Spleen (tissue), 11 donors: ENCODE measurements around the gene BRF1. TPM values are rescaled to one million over a fixed set of nuclear protein-coding genes. Genes with fewer than 3 reads are reported as not detected.
"Not testable (repeated sequence)": the region's sequence is repeated elsewhere in the genome, so short reads cannot be mapped to it uniquely, and the experiment has no call there.

Source experiments
- DNase-seq: peaks from one replicate; pipeline ENCODE4 v3.0.0-alpha.2; 2020
- H3K27ac ChIP-seq, 8 donors: fragments of 200-600 bp; sonication (generic) in 7 of 8; 1 replicate in 4 of 8; 2 replicates in 4 of 8; pipeline versions ENCODE4 v1.5.0 to v1.8.0; 2016 to 2021; ENCODE audit warnings: inconsistent platforms in 4 of 8, mild to moderate bottlenecking in 4 of 8, moderate library complexity in 1 of 8
- H3K27me3 ChIP-seq, 7 donors: fragments of 200-600 bp; sonication (generic) in 6 of 7; replicated peaks in 1 of 7; 1 replicate in 4 of 7; 2 replicates in 3 of 7; pipeline versions ENCODE4 v1.5.0 to v1.8.0; 2016 to 2021; ENCODE audit warnings: inconsistent platforms in 3 of 7, mild to moderate bottlenecking in 1 of 7
- H3K36me3 ChIP-seq, 6 donors: fragments of 200-600 bp; sonication (generic) in 5 of 6; 1 replicate in 4 of 6; 2 replicates in 2 of 6; pipeline versions ENCODE4 v1.5.0 to v1.8.0; 2016 to 2021; ENCODE audit warnings: inconsistent platforms in 2 of 6
- H3K4me1 ChIP-seq, 6 donors: fragments of 200-600 bp; sonication (generic) in 5 of 6; 1 replicate in 3 of 6; 2 replicates in 3 of 6; pipeline versions ENCODE4 v1.5.0 to v1.8.0; 2016 to 2021; ENCODE audit warnings: inconsistent platforms in 3 of 6
- H3K4me3 ChIP-seq, 8 donors: fragments of 200-600 bp; sonication (generic) in 7 of 8; 1 replicate in 4 of 8; 2 replicates in 4 of 8; pipeline versions ENCODE4 v1.5.0 to v1.8.0; 2016 to 2021; ENCODE audit warnings: inconsistent platforms in 4 of 8, mild to moderate bottlenecking in 4 of 8, moderate library complexity in 2 of 8
- H3K9me3 ChIP-seq, 8 donors: fragments of 200-600 bp; sonication (generic) in 7 of 8; 1 replicate in 4 of 8; 2 replicates in 4 of 8; pipeline versions ENCODE4 v1.5.0 to v1.8.0; 2016 to 2021; ENCODE audit warnings: inconsistent platforms in 4 of 8
- POLR2A ChIP-seq, 3 donors: fragments of 450-650 bp; IDR thresholded peaks; one replicate each; pipeline ENCODE4 v1.5.1; 2017; ENCODE audit warnings: antibody characterized with exemption in 3 of 3, mild to moderate bottlenecking in 1 of 3
- POLR2AphosphoS5 ChIP-seq, 3 donors: sonication (generic); formaldehyde crosslinking; IDR thresholded peaks; one replicate each; pipeline ENCODE4 v1.5.1; 2017; ENCODE audit warnings: antibody characterized with exemption in 3 of 3
- WGBS, 5 donors: extraction: QIAGEN DNeasy Blood & Tissue Kit in 3 of 5; methylation state at CpG; one replicate each; pipeline versions ENCODE4 v1.1.5 to v1.1.7; 2013 to 2018; 5-methylcytosine and 5-hydroxymethylcytosine counted together
- intact Hi-C: fragments of 100-400 bp; cut with DNase I; formaldehyde crosslinking; loops from one replicate; pipeline ENCODE4 v1.15.0; 2023; ENCODE audit warnings: low total_unique reads
- polyA plus RNA-seq, 3 donors: library from polyadenylated mRNA; stranded (reverse); fragments of 200-250 nt; gene quantifications; one replicate each; pipeline ENCODE4 v1.2.1, GENCODE V29; 2013
- total RNA-seq, 7 donors: library from RNA; depleted of rRNA in 3 of 7; stranded (reverse); fragments of >200 nt in 3 of 7; fragmentation: NEBNext Ultra II Directional in 4 of 7; extraction: Animal tissue kit (Norgen Biotek cat#: 25700) in 4 of 7; gene quantifications; one replicate each; pipeline versions ENCODE4 v1.1.0 to v1.2.1, GENCODE V29; 2016 to 2021
- TF ChIP-seq, protein P1 (sequence below), 11 experiments: fragments of 200-600 bp in 7 of 11; fragments of 450-650 bp in 4 of 11; sonication (generic) in 4 of 11; IDR thresholded peaks in 8 of 11; conservative IDR thresholded peaks in 3 of 11; 1 replicate in 7 of 11; 2 replicates in 4 of 11; pipeline versions ENCODE4 v1.4.0 to v1.8.0; 2016 to 2021; ENCODE audit warnings: antibody characterized with exemption in 11 of 11, inconsistent platforms in 4 of 11, mild to moderate bottlenecking in 1 of 11
- donor health status: healthy with polysubstance abuse.
- donor health status: DM: no; HTN: no; CAD: no; lungs with moderate emphysema.
- donor health status: DM: no; HTN: no; CAD: no.
- donor health status: Bipolar disorder and iron deficiency.
- donor health status: healthy.
- donor health status: DM: no; HTN: no; CAD: no.
- donor health status: DM: yes; HTN: yes; CAD: no.

Gene BRF1
- total and polyA plus RNA-seq, 10 donors: 16.2 to 71.2 (median 49.8) TPM

DNA sequence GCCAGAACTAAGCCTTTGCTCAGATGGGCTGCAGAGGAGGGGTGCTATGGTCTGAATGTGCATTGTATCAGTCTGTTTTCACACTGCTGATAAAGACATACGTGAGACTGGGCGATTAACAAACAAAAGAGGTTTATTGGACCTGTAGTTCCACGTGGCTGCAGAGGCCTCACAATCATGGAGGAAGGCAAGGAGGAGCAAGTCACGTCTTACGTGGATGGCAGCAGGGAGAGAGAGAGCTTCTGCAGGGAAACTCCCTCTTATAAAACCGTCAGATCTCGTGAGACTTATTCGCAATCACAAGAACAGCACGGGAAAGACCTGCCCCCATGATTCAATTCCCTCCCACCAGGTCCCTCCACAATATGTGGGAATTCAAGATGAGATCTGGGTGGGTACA, 3.8 kb upstream of the BRF1 start:
- no peak overlapping the region for H3K27ac ChIP-seq
- WGBS, 5 donors: 79 to 92% (median 90%) methylated on average over 9 of the region's 9 CpGs
- no peak overlapping the region for H3K4me3 ChIP-seq
- H3K4me1 ChIP-seq: peaks cover 6 to 30% (median 20%) of the 10 kb centered on the region in 6 donors
- no peak for DNase-seq
- H3K9me3 ChIP-seq: no peaks in the 10 kb centered on the region
- H3K36me3 ChIP-seq: no peaks in the 10 kb centered on the region
- H3K27me3 ChIP-seq: no peaks in the 10 kb centered on the region
- no peak for TF ChIP-seq POLR2A (IDR thresholded peaks at IDR 0.05)
- intact Hi-C loops: no loop called here

DNA sequence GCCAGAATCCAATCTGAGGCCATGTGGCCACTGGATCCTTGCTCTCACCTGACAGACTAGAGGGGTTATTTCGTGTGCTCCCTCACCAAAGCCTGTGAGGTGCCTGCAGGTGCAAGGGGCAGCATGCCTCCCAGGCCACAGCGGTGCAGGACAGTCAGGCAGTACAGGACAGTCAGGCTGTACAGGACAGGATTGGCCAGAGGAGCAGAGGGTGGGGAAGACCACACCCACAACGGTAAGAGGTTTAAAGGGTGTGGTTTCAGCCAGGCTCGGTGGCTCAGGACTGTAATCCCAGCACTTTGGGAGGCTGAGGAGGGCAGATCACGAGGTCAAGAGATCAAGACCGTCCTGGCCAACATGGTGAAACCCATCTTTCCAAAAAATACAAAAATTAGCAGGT, 3.1 kb upstream of the BRF1 start:
- no peaks in the 10 kb centered on the region for H3K27me3 ChIP-seq
- TF ChIP-seq POLR2AphosphoS5 (IDR thresholded peaks at IDR 0.05): no peak
- TF ChIP-seq, protein P1, sequence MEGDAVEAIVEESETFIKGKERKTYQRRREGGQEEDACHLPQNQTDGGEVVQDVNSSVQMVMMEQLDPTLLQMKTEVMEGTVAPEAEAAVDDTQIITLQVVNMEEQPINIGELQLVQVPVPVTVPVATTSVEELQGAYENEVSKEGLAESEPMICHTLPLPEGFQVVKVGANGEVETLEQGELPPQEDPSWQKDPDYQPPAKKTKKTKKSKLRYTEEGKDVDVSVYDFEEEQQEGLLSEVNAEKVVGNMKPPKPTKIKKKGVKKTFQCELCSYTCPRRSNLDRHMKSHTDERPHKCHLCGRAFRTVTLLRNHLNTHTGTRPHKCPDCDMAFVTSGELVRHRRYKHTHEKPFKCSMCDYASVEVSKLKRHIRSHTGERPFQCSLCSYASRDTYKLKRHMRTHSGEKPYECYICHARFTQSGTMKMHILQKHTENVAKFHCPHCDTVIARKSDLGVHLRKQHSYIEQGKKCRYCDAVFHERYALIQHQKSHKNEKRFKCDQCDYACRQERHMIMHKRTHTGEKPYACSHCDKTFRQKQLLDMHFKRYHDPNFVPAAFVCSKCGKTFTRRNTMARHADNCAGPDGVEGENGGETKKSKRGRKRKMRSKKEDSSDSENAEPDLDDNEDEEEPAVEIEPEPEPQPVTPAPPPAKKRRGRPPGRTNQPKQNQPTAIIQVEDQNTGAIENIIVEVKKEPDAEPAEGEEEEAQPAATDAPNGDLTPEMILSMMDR (IDR thresholded peaks at IDR 0.05 in 8 of 11, conservative IDR thresholded peaks at IDR 0.05 in 3 of 11): no peak
- no peak for TF ChIP-seq POLR2A (IDR thresholded peaks at IDR 0.05)
- H3K9me3 ChIP-seq: no peaks in the 10 kb centered on the region
- H3K4me3 ChIP-seq: no peak overlapping the region
- H3K27ac ChIP-seq: no peak overlapping the region
- 73 to 91% (median 84%) methylated on average over 6 of the region's 6 CpGs for WGBS, 5 donors
- H3K36me3 ChIP-seq: no peaks in the 10 kb centered on the region
- peaks cover 12 to 37% (median 27%) of the 10 kb centered on the region in 6 donors for H3K4me1 ChIP-seq
- intact Hi-C loops: no loop called here
- no peak for DNase-seq

DNA sequence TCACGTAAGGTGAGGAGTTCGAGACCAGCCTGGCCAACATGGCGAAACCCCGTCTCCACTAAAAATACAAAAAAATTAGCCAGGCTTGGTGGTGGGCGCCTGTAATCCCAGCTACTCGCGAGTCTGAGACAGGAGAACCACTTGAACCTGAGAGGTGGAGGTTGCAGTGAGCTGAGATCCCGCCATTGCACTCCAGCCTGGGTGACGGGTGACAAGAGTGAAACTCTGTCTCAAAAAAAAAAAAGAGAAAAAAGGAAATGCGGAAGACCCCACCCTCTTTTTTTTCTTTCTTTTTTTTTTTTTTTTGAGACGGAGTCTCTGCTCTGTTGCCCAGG, 1.1 kb upstream of the BRF1 start:
- DNase-seq, H3K9me3 ChIP-seq, H3K36me3 ChIP-seq, H3K27me3 ChIP-seq, intact Hi-C loops: not testable (repeated sequence)
- 71 to 83% (median 80%) methylated on average over 11 of the region's 11 CpGs for WGBS, 5 donors
- Histone ChIP-seq H3K4me3 (peak overlapping the region in 5 of 8 donors; percentile 72 to 96 (median 83)), H3K4me1 (peaks cover 16 to 50% (median 36%) of the 10 kb centered on the region in 6 donors), H3K27ac (peak overlapping the region in 6 of 8 donors; percentile 94 to 99 (median 96))

- peak overlapping the region; percentile 55 to 96 (median 80) for H3K4me3 ChIP-seq
- peak; percentile 100 for DNase-seq
- TF ChIP-seq, protein P1 (IDR thresholded peaks at IDR 0.05 in 8 of 11, conservative IDR thresholded peaks at IDR 0.05 in 3 of 11): peak in 1 of 11 experiments; percentile 24
- TF ChIP-seq POLR2AphosphoS5 (IDR thresholded peaks at IDR 0.05): peak; percentile 82 to 90 (median 84)
- no peak for TF ChIP-seq POLR2A (IDR thresholded peaks at IDR 0.05)
- no peaks in the 10 kb centered on the region for H3K27me3 ChIP-seq
- peaks cover 16 to 50% (median 36%) of the 10 kb centered on the region in 6 donors for H3K4me1 ChIP-seq
- 6 to 13% (median 6%) methylated on average over 39 to 65 of the region's 65 CpGs for WGBS, 5 donors
- H3K27ac ChIP-seq: peak overlapping the region; percentile 90 to 99 (median 95)
- H3K9me3 ChIP-seq: no peaks in the 10 kb centered on the region
- no peaks in the 10 kb centered on the region for H3K36me3 ChIP-seq
- intact Hi-C loops: no loop called here
Measured at GRCh38 chr14:105301103-105301914, 508 bp upstream of the BRF1 start.

- peaks cover 16 to 44% (median 29%) of the 10 kb centered on the region in 6 donors for H3K4me1 ChIP-seq
- TF ChIP-seq POLR2AphosphoS5 (IDR thresholded peaks at IDR 0.05) (no peak), POLR2A (IDR thresholded peaks at IDR 0.05) (no peak)
- TF ChIP-seq, protein P1 (IDR thresholded peaks at IDR 0.05 in 8 of 11, conservative IDR thresholded peaks at IDR 0.05 in 3 of 11): no peak
- no peak for DNase-seq
- no peaks in the 10 kb centered on the region for H3K36me3 ChIP-seq
- no peaks in the 10 kb centered on the region for H3K9me3 ChIP-seq
- WGBS, 5 donors: 5 to 17% (median 8%) methylated on average over 17 to 54 of the region's 54 CpGs
- no peaks in the 10 kb centered on the region for H3K27me3 ChIP-seq
- peak overlapping the region; percentile 55 to 96 (median 80) for H3K4me3 ChIP-seq
- peak overlapping the region; percentile 90 to 99 (median 95) for H3K27ac ChIP-seq
- intact Hi-C loops: no loop called here
Measured at GRCh38 chr14:105299654-105300541, 903 bp downstream of the BRF1 start.

DNA sequence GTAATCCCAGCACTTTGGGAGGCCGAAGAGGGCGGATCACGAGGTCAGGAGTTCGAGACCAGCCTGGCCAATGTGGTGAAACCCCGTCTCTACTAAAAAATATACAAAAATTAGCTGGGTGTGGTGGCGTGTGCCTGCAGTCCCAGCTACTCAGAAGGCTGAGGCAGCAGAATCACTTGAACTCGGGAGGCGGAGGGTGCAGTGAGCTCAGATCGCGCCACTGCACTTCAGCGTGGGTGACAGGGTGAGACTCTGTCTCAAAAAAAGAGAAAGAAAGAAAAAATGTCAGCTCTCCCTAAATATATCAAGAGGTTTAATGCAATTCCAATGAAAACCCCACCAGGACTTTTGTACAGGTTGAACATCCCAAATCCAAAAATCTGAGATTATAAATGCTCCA, 3.5 kb downstream of the BRF1 start:
- H3K9me3 ChIP-seq, H3K27me3 ChIP-seq, intact Hi-C loops, H3K36me3 ChIP-seq, H3K27ac ChIP-seq, DNase-seq, H3K4me3 ChIP-seq: not testable (repeated sequence)
- H3K4me1 ChIP-seq: peaks cover 33 to 69% (median 55%) of the 10 kb centered on the region in 6 donors
- 92 to 97% (median 94%) methylated on average over 11 of the region's 11 CpGs for WGBS, 5 donors
